ENCODE measurements around the gene CASZ1.

CASZ1 gene

DNA sequence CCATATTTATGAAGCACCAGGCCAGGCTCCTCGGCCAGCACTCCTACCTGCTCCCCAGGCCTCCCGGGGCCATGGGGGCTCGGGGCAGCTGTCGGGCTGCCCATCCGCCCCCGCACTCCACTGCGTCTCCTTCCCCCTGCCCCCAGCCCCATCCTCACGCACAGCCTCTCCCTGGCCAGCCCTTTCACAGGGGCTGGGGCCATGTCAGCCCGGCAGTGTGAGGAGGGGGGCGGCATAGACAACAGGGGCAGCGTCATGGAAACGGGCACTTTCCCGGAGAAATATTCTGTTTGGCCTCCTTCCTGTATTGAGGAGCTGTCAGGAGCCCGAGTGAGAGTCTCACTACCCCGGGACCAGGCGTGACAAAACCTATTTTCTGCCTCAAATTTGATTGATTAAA, 87.3 kb downstream of the CASZ1 start:
- FAIRE-seq (no peak), DNase-seq (ENCODE audit: low spot score) (no peak)

DNA sequence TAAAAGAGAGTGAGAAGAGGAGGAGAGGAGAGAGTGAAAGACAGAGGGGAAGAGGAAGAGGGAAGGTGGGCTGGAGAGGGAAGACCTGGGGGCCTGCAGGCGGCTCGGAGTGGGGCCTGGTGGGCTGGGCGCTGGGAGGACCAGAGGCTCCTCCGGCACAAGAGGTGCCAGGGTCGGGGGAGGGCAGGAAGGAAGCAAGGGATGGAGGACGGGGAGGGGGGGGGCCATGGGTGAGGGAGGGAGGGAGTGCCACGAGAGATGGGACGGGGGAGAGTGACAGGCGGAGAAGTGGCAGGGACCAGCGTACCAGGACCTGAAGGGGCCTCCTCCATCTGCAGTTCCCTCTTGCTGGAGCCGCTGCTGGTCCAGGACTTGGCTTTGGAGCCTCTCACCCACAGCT, 87.7 kb downstream of the CASZ1 start:
- FAIRE-seq (no peak), DNase-seq (ENCODE audit: low spot score) (no peak)

DNA sequence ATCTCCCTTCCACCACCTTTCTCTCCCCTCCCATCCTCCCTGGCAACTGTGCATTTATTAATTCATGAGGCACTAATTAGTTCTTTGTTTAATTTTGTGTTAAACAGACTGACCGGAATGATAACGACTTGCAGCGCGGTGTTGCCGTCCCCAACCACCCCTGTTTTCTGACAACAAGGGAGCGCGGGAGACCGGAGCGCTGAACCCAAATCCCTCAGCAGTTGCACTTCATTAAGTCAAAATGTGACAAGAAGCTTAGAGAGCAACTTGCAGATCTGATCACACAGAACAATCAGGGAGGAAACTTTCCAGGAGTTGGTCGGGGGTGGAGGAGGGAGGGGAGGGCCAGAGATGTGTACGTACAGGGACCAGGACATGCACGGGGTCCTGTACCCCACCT, 89.2 kb downstream of the CASZ1 start:
- FAIRE-seq (no peak), DNase-seq (ENCODE audit: low spot score) (no peak)

DNA sequence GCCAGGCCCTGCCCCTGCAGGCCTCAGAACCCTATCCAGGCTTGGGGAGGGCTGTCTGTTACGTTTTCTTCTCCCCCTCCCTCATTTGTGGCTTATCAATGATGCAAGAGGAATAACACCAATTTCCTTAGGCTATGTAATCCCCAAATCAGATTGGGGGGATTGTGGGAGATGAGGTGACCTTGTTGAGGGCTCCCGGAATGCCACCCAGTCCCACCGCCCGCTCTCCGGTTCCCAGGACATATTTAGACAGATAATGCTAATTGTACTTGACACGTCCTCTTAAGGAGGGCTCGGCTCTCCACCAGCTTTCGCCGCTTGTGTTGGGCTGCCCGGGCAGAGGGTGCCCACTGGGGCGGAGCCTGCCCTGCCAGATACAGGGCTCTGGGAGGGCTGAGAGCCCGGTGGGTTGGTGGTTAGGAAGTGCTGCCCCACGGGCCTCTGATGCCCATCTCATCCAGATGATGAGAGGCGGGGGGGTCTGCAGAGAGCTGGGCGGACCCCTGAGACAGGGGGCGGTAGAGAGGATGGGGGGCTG, 90.0 kb downstream of the CASZ1 start:
- FAIRE-seq (no peak), DNase-seq (ENCODE audit: low spot score) (no peak)

DNA sequence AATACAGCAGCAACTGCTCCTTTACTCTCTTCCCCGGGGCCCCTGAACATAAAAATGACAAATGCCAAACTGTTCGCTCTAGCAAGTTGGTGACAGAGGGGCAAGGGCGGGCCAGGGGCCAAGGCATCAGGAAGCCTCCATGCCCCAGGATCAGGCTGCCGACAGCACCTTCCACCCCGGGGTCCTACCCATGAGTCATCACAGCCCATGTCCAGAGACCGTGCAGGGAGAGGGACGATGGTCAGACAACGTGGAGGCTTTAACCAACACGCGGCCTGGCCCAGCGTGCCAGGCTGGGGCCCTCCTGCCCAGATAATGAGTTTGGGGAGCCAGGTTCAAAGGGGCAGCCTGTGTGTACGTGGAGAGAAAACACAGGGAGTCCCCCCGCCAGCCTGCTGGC, 90.5 kb downstream of the CASZ1 start:
- no peak for FAIRE-seq

DNA sequence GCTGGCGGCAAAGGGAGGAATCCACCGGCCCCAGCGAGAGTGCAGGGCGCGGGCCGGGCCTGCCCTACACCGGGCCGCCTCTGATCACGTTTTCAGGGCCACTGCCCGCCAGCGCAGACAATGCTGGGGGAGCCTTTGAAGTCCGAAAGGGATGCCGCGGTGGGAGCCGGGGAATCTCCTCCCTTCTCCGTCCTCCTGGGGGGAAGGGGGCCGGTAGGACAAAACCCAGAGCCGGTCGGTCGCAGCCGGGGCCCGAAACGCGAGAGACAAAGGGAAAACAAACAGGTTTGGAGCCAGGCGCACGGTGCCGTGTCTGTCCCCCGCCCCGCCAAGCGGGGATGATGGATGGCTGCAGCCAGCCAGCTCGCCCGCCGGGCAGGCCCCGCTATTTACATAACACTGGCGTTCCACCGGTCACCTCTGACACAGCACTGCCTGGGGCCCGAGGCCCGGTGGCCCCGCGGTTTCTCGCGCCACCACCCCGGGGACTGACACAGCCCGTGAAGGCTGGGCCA, 92.0 kb downstream of the CASZ1 start:
- DNase-seq (ENCODE audit: low spot score), result no peak
- no peak for FAIRE-seq

More for the DNA sequence above, 90.5 kb downstream of the CASZ1 start:
- no peak for DNase-seq (ENCODE audit: low spot score)

DNA sequence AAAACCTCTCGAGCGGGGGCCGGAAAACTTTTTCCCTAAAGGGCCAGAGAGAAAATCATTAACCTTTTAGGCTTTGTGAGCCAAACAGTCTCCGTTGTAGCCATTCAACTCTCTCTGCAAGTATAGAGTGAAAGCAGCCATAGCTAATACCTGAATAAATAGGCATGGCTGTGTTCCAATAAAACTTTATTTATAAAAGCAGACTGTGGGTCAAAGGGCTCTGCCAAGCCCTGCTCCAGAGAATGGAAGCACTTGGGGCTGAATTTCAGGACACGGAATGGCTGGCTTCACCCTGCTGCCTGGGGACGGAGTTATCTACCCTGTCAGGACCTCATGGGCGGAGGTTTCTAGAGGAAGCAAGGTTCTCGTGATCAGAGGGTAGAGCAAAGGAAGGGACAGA, 92.7 kb downstream of the CASZ1 start:
- FAIRE-seq (no peak), DNase-seq (ENCODE audit: low spot score) (no peak)

DNA sequence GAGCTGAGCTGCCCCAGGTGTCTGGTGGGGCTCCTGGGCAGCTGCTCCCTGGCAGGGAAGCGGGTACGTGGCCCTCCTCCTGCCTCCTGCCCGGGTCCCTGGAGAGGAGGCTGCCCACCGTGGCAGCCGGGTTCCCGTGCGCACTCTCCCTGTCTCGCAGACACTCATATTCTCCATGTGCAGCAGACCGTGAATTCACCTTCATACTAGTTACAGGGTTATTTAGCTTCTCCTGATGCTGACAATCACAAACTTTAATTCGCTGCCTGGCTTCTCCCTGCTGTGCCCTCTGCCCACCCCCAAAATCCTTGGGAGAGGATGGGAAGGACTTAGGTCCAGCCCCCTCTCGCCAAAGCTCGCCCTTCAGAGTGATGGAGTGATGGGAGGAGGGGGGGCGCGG, 95.3 kb downstream of the CASZ1 start:
- no peak for DNase-seq (ENCODE audit: low spot score)

DNA sequence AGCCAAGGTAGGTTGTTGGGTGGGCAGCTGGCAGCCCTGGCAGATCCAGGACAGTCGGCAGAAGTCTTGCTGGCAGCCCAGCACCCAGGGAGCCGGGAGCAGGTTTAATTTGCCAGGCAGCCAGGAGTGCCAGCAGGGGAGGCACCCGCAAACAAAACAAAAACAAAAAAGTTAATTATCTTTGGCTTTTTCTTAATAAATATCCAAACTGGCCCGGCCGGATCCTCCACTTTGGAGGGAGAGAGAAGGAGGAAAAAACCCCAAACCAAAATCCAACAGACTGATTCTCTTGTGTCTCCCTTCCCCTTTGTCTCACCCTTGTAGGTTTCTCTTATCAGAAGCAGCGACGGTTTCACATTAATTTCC, 97.0 kb downstream of the CASZ1 start:
- FAIRE-seq (no peak), DNase-seq (ENCODE audit: low spot score) (no peak)

More for the DNA sequence above, 95.3 kb downstream of the CASZ1 start:
- FAIRE-seq, result no peak

DNA sequence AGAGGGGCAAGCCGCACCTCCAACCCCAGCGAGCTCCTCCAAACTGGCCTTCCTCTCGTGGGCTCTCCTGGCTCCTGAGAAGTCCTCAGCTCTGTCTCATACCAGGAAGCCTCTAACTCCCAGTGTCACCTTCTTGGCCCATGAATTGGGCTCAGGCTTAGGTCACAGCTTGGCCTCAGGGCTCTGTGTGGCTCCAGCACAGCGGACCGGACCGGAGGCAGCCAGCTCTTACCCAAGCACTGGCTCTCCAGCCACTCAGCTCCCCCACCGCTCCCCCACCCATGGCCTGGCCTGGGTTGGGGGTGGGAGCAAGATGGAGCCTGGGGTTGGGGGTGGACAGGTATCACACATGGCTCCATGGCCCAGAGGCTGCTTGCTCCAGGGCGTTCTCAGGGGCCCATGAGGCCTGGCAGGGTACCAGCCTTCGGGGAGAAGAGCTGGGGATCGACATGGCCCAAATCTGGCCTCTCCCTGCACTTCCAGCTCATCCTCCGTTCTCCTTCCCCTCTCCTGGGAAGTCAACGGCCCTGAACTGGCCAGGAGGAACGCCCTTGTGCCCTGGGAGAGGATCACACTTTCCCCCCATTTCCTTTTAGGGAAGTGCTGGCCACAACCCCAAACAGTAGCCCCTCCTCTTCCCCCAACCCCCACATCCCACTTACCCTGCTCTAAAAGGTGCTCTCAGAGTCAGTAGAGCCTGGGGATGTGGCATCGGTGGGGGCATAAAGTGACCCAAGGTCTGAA, 97.5 kb downstream of the CASZ1 start:
- FAIRE-seq, result no peak

DNA sequence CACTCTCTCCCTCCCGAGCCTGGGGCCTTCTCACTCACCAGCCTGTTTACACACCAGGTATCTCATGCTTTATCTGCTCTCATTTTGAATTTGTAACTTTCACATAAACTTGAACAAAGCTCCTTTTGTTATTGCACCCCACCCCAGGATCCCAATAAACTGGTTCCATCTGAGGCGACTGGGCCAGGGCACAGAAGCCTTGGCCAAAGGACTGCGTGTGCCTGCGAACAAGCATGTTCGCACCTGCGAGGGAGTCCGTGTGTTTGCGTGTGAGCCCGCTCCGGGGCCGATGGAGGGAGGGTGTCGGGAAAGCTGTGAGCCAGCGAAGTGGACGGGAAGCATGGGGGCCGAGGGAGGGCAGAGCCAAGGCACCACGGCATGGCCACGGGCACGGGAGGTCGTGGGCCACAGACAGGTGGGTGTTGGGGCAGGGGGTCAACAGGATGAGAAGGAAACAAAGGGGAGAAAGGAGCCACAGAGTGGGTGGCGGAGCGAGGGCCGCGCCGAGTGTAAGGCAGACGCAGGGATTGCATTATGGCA, 98.8 kb downstream of the CASZ1 start:
- DNase-seq (ENCODE audit: low spot score), result no peak
- no peak for FAIRE-seq

More for the DNA sequence above, 97.5 kb downstream of the CASZ1 start:
- DNase-seq (ENCODE audit: low spot score), result no peak

DNA sequence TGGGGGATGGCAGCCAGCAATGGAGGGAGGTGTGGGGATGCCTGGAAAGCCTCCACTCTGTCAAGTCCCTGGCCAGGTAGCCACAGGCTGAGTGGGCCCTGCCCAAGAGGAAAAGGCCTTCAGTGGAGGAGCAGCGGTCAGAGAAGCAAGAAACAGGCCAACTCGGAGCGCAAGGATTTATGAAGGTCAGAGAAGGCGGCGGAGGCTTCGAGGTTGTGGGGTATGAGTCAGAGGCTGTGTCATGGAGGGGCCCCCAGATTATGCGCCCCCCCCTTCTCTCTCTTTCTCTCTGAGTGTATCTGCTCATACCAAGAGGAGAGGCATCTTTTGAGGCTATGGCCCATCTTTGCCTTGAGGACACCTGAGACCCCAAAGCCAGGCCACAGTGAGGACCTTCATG, 99.5 kb downstream of the CASZ1 start:
- FAIRE-seq, result no peak
- DNase-seq (ENCODE audit: low spot score), result no peak

DNA sequence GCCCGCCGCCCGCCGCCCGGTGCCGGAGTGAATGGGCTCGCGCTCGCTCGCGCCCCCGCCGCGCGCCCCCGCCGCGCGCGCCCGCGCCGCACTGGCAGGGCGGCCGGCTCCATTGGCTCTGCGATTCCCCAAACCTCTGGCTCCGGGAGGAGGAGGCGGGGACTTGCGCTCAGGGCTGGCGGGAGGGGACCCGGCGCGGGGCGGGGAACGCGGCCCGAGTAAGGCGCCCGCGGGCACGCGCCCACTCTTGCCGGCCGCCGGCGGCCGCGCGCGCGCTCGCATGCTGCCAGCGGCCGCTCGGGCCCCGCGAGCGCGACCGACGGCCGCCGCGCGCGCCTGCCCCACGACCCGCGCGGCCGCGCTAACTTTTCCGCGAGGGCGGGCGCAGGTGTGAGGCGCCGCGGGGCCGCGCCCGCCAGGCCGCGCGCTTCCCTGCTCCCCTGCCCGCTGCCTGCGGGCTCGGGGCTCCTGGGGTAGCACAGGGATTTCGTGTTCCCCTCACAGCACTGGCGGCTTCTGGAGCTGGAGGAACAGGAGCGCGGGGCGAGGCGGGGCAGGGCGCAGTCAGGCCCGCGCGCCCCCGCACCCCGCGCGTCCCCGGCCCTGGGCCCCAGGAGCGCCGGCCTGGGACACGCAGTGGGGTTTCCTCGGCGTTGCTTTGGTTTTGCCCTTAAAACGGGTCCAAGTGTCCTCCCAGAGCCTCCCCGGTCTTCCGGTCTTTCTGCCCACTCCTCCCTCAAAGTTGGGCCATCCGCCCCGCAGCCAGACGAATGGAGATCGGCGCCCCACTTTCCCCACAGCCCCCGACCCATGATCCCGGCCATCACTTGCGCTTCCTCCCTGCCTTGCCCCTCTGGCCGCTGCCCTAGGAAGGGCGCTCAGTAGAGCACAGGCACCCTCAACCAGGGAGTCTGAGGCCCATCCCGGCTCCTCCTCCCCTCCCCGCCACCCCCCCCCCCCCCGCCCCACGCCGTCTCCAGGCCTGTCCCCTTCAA, 101.5 kb downstream of the CASZ1 start:
- peak; percentile 63 for DNase-seq (ENCODE audit: low spot score)

DNA sequence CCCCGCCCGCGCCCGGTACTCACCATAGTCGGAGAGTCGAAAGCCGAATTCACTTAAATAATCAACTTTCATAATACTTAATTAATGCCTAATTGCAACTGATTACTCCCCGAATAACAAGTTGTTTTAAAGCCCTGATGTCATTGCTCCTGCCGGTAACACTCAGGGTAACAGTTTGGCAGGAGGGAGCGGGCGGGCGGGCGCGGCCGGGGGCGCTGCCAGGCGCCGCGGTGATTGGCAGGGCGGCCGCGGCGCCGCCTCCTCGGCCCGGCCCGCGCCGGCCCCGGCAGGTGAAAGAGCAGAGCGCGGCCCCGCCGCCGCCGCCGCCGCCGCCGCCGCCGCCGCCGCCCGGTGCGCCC, 102.2 kb downstream of the CASZ1 start:
- no peak for FAIRE-seq
- DNase-seq (ENCODE audit: low spot score), result no peak

More for the DNA sequence above, 101.5 kb downstream of the CASZ1 start:
- no peak for FAIRE-seq

DNA sequence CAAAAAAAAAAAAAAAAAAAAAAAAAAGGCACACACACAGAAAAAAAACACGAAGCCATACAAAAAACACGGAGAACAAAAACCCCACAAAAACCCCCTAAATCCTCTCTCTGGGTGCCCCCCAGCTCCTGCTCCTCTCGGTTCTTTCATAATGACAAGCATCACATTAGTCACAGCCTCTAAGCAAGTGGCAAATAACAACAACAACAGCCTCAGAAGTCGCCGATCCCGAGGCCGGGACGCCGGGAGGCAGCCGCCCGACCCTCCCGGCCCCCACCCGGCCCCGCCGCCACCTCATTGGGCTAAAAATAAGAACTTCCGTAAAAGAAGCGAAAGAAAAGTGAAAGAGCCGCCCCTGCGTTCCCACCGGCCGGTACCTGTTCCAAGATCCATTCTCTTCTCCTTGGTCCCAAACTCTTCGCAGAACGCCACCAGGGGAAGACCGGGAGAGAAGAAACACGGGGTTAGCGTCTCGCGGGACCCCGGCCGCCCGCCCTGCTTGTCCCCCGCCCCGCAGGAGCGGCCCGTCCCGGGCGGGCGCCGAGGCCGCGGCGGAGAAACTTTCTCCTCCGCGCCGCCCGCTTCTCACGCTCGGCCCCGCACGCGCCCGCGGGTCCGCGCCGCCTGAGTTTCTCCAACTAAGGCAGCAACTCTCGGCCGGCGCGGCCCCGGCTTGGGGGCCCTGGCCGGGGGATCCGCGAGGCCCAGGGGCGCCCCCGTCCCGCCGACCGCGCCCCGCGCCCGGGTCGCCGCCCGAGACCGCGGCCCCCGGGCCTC, 102.8 kb downstream of the CASZ1 start:
- DNase-seq (ENCODE audit: low spot score) (peak; percentile 11), FAIRE-seq (no peak)

DNA sequence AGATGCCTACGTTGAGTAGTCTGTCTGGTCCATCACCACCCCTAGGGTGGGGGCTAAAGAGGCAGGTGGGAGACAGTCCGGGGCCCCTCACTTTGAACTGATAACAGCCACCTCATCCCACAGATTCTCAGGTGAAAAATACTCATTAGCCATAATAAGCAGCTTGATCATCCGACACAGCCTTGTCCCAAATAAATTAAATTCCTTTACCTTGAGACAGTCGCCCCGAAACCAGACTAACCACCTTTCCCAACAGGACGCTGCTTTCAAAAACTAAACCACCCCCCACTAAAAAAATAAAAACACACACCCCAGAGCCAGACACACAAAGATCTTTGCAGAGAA, 103.3 kb downstream of the CASZ1 start:
- DNase-seq (ENCODE audit: low spot score) (no peak), FAIRE-seq (no peak)

DNA sequence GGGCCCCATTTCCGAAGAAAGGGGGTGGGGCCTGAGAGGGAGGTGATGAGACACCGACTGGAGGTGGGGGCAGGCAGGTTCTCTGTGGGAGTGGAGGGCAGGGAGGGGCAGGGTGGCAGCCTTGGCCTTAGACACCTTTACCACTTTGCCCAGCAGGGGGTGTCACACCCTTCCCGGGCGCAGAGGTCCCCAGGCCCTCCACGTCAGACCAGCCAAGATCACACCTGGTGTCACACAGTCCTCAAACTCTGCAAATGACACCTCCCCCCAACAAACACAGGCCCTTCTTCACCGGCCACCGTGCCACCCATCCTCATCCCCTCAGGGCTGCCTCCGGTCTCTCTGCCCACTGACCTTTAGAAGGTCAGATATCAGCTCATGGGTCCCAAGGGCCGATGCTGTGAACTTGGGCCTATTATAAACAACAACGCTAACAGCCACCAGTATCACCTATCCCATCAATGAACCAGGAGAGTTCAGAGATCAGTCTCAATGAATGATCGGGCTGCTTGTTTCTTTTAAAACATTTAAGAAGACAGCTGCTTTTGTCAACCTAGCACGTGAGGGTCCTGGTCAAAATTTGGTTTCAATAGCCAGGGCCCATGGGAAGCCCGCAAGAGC, 103.9 kb downstream of the CASZ1 start:
- FAIRE-seq, result no peak

DNA sequence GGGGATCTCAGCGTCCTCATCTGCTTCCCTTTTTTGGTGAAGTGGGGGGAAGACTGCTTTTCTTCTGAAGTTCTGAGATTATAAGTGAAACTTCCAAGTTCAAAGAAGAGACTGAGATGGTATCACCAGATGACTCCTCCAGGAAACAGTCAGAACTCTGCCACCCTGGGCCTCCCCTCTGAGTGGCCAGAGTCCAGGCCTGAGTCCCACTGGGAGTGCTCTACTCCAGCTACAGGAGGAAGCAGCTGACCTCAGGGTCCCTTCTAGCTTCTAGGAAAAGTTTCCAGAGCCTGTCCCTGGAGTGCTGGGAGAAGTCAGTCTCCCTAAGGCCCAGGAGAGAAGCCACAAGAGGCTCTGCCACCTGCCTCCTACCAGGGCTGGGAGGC, 104.7 kb downstream of the CASZ1 start:
- no peak for FAIRE-seq
- DNase-seq (ENCODE audit: low spot score), result no peak

More for the DNA sequence above, 103.9 kb downstream of the CASZ1 start:
- DNase-seq (ENCODE audit: low spot score), result peak; percentile 17

DNA sequence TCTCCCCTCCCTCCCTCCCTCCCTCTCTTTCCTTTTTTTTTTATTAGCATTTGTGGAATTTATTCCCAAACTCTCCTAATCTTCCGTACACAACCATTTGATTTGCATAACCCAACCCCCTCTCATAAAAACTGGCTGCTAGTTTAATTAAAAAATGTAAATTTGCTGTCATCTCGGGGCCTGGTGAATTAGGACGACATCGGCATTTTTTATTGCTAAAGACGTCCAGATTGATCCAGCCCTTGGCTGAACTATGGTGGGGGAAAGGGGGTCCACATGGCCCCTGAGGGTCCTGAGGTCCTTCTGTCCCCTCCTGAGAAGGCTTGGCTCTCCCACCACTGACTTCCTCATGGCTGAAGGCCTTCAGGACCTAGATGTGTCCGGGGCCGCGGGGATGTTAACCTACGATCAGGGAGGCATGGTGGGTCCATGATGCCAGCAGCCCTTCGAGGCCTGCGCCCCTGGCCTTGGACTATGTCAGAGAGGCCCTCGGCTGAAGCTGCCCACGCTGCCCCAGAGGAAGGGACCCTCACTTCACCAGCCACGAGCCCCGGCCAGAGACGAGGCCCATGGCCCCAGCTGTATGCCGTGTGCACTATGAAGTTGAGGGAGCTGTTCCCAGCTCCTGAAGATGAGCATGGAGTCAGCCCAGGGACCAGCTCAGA, 105.2 kb downstream of the CASZ1 start:
- no peak for DNase-seq (ENCODE audit: low spot score)
- FAIRE-seq, result no peak

DNA sequence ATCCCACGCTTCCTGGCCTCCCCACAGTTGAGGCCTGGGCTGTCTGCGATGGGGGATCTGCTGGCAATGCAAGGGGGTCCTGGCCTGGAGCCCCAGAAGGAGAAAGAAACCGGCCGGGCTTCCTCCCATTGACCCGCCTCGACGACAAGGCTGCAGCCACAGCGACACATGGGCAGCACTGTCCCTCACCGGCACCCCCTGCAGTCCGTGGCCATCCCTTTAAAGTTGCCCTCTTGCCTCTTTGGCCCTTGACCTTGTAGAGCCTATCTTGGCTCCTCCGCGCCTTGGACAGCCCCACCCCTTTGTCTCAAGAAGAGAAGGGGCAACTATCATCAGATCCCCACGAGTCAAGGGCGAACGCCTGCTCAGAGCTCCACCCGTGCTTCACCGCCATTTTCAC, 106.0 kb downstream of the CASZ1 start:
- FAIRE-seq (no peak), DNase-seq (ENCODE audit: low spot score) (no peak)

All from RCC 7860 (cell line).